ENCODE data around the gene NCOA3. TPM values are rescaled to one million over a fixed set of nuclear protein-coding genes. Genes with fewer than 3 reads are reported as not detected.
A peak's percentile ranks its signal among the peaks of the same experiment; 100 is the strongest.

NCOA3 gene
- total RNA-seq, 4 donors from 2014 or later = 26.7 to 40.2 (median 34.5) TPM

DNA sequence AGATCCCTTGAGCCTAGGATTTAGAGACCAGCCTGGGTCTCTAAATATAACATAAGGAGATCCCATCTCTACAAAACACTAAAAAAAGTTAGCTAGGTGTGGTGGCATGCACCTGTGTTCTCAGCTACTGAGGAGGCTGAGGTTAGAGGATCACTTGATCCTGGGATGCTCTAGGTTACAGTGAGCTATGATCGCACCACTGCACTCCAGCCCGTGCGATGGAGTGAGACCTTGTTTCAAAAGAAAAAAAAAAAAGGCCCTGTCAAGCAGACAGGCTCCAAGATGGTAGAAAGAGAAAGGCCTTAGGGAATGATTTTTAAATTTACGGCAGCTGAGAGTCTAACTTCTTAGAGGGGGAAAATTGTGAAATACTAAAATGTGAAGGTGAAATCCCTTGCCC is 22.6 kb upstream of the NCOA3 start:
- Histone ChIP-seq H3K4me1 (peaks cover 0 to 33% (median 6%) of the 10 kb centered on the region in 3 donors), H3K27ac (peak overlapping the region in 2 of 4 donors; percentile 48 to 57), H3K36me3 (no peaks in the 10 kb centered on the region), H3K27me3 (no peaks in the 10 kb centered on the region), H3K4me3 (no peak overlapping the region), H3K9me3 (no peaks in the 10 kb centered on the region)
- WGBS, 2 donors = 78 to 90% methylated on average over 4 of the region's 4 CpGs
- no peak for TF ChIP-seq POLR2A (IDR thresholded peaks at IDR 0.05)
- TF ChIP-seq, protein P1, sequence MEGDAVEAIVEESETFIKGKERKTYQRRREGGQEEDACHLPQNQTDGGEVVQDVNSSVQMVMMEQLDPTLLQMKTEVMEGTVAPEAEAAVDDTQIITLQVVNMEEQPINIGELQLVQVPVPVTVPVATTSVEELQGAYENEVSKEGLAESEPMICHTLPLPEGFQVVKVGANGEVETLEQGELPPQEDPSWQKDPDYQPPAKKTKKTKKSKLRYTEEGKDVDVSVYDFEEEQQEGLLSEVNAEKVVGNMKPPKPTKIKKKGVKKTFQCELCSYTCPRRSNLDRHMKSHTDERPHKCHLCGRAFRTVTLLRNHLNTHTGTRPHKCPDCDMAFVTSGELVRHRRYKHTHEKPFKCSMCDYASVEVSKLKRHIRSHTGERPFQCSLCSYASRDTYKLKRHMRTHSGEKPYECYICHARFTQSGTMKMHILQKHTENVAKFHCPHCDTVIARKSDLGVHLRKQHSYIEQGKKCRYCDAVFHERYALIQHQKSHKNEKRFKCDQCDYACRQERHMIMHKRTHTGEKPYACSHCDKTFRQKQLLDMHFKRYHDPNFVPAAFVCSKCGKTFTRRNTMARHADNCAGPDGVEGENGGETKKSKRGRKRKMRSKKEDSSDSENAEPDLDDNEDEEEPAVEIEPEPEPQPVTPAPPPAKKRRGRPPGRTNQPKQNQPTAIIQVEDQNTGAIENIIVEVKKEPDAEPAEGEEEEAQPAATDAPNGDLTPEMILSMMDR (IDR thresholded peaks at IDR 0.05) = no peak
- intact Hi-C loops (cut with DNase I) = no loop called here
- DNase-seq = no peak

DNA sequence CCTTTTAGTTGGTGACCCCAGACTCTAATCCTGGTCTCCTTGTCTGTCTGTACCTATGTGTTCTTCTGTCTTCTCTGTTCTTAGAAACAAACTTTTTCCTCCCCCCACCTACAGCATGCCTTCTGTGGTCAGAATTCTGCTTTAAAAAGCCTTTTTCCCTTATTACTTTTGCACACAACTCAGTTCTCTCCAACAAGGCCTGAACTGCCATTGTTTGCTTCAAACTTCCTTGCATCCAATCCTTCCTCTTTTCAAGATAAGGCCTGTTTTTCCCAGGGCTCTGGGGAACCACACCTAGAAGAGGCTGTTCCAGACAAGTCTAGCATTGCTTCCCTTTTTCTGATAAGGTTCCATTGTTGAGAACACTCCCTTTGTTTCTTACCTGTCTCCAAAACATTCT is 22.2 kb upstream of the NCOA3 start:
- H3K4me3 ChIP-seq = no peak overlapping the region
- intact Hi-C loops (cut with DNase I) = no loop called here
- TF ChIP-seq POLR2A (IDR thresholded peaks at IDR 0.05) = no peak
- TF ChIP-seq, protein P1 (IDR thresholded peaks at IDR 0.05) = no peak
- H3K36me3 ChIP-seq = no peaks in the 10 kb centered on the region
- no peak for DNase-seq
- no peaks in the 10 kb centered on the region for H3K27me3 ChIP-seq
- H3K4me1 ChIP-seq = peaks cover 0 to 33% (median 6%) of the 10 kb centered on the region in 3 donors
- peak overlapping the region in 2 of 4 donors; percentile 48 to 57 for H3K27ac ChIP-seq
- no peaks in the 10 kb centered on the region for H3K9me3 ChIP-seq

DNA sequence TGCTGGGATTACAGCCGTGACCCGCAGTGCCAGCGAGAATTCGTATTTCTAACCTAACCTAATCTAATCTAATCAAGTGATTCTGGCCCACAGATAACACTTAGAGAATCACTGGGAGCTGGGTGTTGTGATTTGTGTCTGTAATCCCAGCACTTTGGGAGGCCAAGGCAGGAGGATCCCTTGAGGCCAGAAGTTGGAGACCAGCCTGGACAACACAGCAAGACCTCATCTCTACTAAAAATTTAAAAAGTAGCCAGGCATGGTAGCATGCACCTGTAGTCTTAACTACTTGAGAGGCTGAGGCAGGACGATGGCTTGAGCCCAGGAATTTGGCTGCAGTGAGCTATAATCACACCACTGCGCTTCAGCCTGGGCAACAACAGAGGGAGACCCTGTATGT is 21.4 kb upstream of the NCOA3 start:
- Histone ChIP-seq H3K27me3 (no peaks in the 10 kb centered on the region), H3K27ac (no peak overlapping the region), H3K36me3 (no peaks in the 10 kb centered on the region), H3K4me3 (no peak overlapping the region), H3K9me3 (no peaks in the 10 kb centered on the region), H3K4me1 (peaks cover 0 to 33% (median 6%) of the 10 kb centered on the region in 3 donors)
- intact Hi-C loops (cut with DNase I) = no loop called here
- no peak for DNase-seq
- 97 to 98% methylated on average over 6 of the region's 6 CpGs for WGBS, 2 donors
- TF ChIP-seq, protein P1 (IDR thresholded peaks at IDR 0.05) = no peak
- no peak for TF ChIP-seq POLR2A (IDR thresholded peaks at IDR 0.05)

DNA sequence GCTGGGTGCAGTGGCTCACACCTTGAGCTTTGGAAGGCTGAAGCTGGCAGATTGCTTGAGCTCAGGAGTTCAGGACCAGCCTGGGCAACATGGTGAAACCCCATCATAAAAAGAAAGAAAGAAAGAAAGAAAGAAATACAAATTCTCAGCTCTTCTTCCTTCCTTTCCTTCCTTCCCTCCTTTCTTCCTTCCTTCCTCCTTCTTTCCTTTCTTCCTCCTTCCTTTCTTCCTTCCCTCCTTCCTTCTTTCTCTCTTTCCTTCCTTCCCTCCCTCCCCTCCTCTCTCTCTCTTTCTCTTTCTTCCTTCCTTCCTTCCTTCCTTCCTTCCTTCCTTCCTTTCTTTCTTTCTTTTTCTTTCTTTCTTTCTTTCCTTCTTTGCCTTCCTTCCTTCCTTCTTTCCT is 21.0 kb upstream of the NCOA3 start:
- intact Hi-C loops (cut with DNase I) = no loop called here
- Histone ChIP-seq H3K27me3 (no peaks in the 10 kb centered on the region), H3K36me3 (no peaks in the 10 kb centered on the region), H3K9me3 (no peaks in the 10 kb centered on the region), H3K27ac (no peak overlapping the region), H3K4me1 (peaks cover 0 to 33% (median 6%) of the 10 kb centered on the region in 3 donors), H3K4me3 (no peak overlapping the region)
- DNase-seq = no peak
- TF ChIP-seq, protein P1 (IDR thresholded peaks at IDR 0.05) = no peak
- no peak for TF ChIP-seq POLR2A (IDR thresholded peaks at IDR 0.05)

DNA sequence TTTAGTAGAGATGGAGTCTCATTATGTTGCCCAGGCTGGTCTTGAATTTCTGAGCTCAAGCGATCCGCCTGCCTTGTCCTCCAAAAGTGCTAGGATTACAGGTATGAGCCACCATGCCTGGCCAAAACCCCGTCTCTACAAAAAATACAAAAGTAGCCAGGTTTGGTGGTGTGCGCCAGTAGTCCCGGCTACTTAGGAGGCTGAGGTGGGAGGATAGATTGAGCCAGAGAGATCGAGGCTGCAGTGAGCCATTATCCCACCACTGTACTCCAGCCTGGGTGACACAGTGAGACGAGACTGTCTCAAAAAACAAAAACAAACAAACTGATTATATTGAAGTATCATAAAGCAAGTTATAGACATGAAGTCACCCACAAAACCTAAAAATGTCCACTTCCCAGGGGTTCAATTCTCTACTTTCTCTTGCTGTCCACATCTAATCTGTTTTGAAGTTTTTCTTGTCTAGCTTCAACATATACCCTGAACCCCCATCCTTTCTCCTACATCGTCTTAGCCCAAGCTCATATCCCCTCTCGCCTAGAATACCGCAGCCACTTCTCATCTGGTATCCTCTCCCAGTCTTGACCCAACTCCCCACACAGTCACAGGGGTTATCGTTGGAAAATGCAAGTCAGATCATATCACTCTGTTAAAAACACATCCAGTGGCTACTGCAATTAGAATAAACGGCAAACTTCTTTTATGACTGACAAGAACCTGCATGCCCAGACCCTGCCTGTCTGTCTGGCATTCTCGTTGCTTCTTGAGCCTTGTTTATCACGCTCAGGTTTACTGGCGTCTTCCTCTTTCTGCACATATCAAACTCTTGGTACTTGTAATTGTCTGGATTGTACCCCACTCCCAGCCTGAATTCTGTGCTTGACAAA is 20.1 kb upstream of the NCOA3 start:
- no peaks in the 10 kb centered on the region for H3K36me3 ChIP-seq
- no peak overlapping the region for H3K4me3 ChIP-seq
- H3K27ac ChIP-seq = peak overlapping the region in 3 of 4 donors; percentile 55 to 65 (median 59)
- no peaks in the 10 kb centered on the region for H3K9me3 ChIP-seq
- no peak for DNase-seq
- intact Hi-C loops (cut with DNase I) = no loop called here
- no peaks in the 10 kb centered on the region for H3K27me3 ChIP-seq
- TF ChIP-seq POLR2A (IDR thresholded peaks at IDR 0.05) = no peak
- TF ChIP-seq, protein P1 (IDR thresholded peaks at IDR 0.05) = no peak
- peaks cover 0 to 34% (median 6%) of the 10 kb centered on the region in 3 donors for H3K4me1 ChIP-seq
- 59 to 61% methylated on average over 15 of the region's 15 CpGs for WGBS, 2 donors

Data from esophagus squamous epithelium (tissue), 5 donors.